Femur (tissue), 1 donor: Measurements from ENCODE around the gene TRAT1.

ENCODE experiments used
- DNase-seq: peaks from one replicate; pipeline ENCODE4 v3.0.0-alpha.2; 2017

TRAT1 gene

GRCh38 chr3:108862865-108863798 lies 40.5 kb downstream of the TRAT1 start:
- DNase-seq, result no peak

DNA sequence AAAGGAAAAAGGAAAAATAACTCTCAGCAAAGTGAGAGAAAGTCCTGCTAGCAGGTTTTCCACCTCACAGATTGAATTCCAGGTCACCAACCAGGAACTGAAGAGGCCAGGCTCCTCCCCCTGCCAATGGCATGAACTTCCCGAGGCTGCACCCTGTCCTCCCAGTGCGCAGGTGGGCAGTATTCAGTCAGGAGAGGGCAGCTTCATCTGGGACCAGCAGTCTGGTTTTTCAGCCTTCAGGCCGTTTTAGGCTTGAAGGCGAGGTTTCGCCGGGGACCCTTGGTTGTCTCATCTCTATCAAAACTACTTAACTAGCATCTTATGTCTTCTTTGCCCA lies 41.2 kb downstream of the TRAT1 start:
- DNase-seq, result no peak

DNA sequence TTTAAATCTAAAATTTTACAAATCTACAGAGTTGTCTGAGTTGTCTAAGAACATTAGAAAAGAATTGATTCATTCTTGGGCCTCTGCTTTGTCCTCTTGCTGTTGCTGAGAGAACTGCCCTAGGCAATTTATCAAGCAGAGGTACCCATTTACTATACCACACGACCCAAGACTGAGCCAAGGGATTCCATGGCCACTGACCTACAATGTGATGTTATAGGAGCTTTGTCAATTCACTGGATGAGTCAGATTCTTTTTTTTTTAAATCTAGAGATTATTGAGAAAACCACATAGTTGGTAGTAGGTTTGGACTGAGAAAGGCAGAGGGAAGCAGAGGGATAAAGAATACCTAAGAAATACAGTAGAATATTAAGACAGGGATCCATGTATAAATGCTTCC lies 55.3 kb downstream of the TRAT1 start:
- DNase-seq, result no peak

GRCh38 chr3:108879915-108880314 lies 57.3 kb downstream of the TRAT1 start:
- DNase-seq, result no peak

DNA sequence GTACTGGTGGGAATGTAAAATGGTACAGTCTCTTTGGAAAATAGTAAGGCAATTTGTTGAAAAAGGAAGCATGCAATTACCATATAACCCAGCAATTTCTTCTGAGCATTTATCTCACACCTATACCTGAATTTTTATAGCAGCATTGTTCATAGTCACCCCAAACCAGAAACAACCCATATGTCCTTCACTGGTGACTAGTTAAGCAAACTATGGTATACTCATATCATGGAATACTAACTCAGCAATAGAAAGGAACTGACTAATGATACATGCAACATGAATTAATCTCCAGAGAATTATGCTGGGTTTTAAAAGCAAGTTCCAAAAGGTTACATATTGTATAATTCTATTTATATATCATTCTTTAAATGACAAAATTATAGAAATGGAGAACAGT lies 60.2 kb downstream of the TRAT1 start:
- DNase-seq, result no peak

- no peak for DNase-seq
These were observed 60.8 kb downstream of the TRAT1 start for GRCh38 chr3:108883373-108883772.

GRCh38 chr3:108887121-108887520 lies 64.5 kb downstream of the TRAT1 start:
- DNase-seq, result no peak

- no peak for DNase-seq
These were observed 65.2 kb downstream of the TRAT1 start for GRCh38 chr3:108887777-108888176.

- no peak for DNase-seq
These were observed 69.2 kb downstream of the TRAT1 start for GRCh38 chr3:108891833-108892232.

DNA sequence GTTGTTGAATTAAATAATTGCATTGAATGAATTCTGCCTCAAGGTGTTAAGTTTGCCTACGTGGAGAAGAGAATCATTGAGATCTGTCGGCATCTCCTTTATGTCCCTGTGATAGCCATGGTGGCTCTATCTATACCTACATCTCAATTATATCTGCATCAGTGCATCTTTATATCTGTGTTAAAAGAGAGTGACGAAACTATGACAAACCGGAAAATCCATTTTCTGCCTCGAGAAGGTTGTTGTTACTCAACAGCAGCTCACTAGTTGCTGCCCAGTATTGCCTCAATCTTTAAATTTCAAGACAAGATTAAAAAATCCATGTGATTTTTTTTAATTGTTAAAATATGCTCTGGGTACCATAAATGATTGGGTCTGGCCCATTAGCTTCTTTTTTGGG lies 72.4 kb downstream of the TRAT1 start:
- DNase-seq, result no peak

GRCh38 chr3:108897883-108898282 lies 75.3 kb downstream of the TRAT1 start:
- DNase-seq, result no peak

DNA sequence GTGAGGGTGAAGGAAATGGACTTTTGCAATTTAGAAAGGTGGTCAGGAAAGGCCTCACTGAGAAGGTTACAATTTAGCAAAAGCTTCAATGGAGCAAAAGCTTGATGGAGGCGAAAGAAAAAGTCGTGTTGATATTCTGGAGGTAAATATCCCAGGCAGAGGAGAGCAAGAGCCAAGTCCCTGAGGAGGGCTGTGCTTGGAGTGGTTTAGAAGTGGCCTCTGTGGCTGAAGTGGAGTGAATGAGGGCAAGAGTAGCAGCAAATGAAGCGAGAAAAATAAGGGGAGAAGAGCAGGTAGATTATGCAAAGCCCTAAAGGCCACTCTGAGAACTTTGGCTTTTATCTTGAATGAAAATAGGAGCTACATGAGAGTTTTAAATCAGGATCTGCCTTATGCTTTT lies 76.9 kb downstream of the TRAT1 start:
- no peak for DNase-seq
